Embryonic facial prominence (tissue), 1 donor: ENCODE data around the gene ZNF264.
A peak's percentile ranks its signal among the peaks of the same experiment; 100 is the strongest.
"Not testable (repeated sequence)": the region's sequence is repeated elsewhere in the genome, so short reads cannot be mapped to it uniquely, and the experiment has no call there.

ENCODE experiments used
- DNase-seq: peaks from one replicate; pipeline ENCODE4 v3.0.0-alpha.2; 2016; ENCODE audit errors: extremely low spot score

The ZNF264 gene

GRCh38 chr19:57191141-57192076 is at the start of gene ZNF264:
Gene ZNF264, plus strand, starts transcription at chr19:57191500. Its CDS starts 414 bp downstream, at chr19:57191914.
- peak; percentile 77 for DNase-seq

- no peak for DNase-seq
Measured at GRCh38 chr19:57141699-57142098, 49.6 kb upstream of the ZNF264 start.

- no peak for DNase-seq
Measured at GRCh38 chr19:57152921-57153320, 38.4 kb upstream of the ZNF264 start.

GRCh38 chr19:57161985-57162539 is 29.2 kb upstream of the ZNF264 start:
- DNase-seq = no peak

- DNase-seq = no peak
Measured at GRCh38 chr19:57165846-57166245, 25.5 kb upstream of the ZNF264 start.

- no peak for DNase-seq
Measured at GRCh38 chr19:57167385-57167784, 23.9 kb upstream of the ZNF264 start, which contains the start of gene DUXA. Gene DUXA, minus strand, starts transcription at chr19:57167485. Its CDS starts 42 bp downstream, at chr19:57167443.

DNA sequence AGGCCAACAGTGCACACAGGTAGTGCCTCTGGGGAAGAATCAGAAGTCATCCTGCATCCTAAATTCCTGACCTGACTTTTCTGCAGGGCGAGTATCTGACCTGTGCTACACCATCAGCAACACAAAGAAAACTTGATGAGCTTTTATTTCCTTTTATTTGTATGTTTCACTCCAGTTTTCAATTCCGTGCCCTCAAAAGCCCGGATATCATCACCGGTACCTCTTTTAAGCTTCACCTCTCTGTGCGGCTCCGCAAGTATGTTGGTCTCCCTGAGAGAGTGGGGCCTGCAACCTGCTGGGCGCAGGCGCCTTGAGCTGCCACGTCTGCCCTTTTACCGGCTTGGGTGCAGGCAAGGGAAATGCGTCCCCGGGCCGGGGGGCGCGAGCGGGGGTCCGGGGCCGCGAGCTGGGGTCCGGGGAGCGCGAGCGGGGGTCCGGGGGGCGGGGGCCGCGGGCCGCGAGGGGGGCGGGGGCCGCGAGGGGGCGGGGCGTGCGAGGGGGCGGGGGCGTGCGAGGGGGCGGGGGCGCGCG is 19.7 kb upstream of the ZNF264 start:
- no peak for DNase-seq

GRCh38 chr19:57190301-57190700 is 999 bp upstream of the ZNF264 start:
- no peak for DNase-seq

- DNase-seq = no peak
Measured at GRCh38 chr19:57192077-57192420, 749 bp downstream of the ZNF264 start.

GRCh38 chr19:57192993-57193392 is 1.7 kb downstream of the ZNF264 start:
- DNase-seq = no peak

DNA sequence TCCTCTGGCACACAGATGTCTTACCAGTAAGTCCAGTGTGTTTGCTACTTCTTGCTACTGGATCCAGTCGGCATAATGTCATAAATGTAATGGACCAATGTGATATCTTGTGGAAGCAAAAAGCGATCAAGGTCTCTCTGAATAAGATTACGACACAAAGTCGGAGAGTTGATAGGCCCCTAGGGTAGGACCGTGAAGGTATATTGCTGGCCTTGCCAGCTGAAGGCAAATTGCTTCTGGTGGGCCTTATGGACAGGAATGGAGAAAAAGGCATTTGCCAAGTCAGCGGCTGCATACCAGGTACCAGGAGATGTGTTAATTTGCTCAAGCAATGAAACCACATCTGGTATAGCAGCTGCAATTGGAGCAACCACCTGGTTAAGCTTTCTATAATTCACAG is 6.6 kb downstream of the ZNF264 start:
- DNase-seq = not testable (repeated sequence)

DNA sequence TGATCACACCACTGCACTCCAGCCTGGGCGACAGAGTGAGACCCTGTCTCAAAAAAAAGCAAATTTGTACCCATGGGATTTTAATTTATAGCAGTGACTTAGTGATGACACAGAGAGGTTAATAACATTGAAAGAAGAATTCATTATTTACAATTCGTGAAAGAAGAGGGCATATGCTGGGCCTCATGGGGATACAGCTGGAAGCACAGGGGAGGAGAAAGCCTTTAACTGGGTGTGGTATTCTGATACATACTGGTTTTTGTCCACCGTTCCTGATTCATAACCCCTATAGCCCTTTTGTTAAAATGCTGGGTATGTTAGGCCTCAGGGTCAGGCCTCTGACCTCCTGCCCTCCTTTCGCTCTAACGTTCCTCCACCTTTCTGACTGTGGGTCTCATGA is 10.9 kb downstream of the ZNF264 start:
- no peak for DNase-seq

- DNase-seq = no peak
Measured at GRCh38 chr19:57210381-57210780, 19.1 kb downstream of the ZNF264 start.

DNA sequence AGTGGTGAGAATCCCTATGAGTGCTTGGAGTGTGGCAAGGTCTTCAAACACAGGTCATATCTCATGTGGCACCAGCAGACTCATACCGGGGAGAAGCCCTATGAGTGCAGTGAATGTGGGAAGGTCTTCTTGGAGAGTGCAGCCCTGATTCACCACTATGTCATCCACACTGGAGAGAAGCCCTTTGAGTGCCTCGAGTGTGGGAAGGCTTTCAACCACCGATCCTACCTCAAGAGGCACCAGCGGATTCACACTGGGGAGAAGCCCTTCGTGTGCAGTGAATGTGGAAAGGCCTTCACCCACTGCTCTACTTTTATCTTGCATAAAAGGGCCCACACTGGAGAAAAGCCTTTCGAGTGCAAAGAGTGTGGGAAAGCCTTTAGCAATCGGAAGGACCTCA is 20.8 kb downstream of the ZNF264 start:
- DNase-seq = no peak

DNA sequence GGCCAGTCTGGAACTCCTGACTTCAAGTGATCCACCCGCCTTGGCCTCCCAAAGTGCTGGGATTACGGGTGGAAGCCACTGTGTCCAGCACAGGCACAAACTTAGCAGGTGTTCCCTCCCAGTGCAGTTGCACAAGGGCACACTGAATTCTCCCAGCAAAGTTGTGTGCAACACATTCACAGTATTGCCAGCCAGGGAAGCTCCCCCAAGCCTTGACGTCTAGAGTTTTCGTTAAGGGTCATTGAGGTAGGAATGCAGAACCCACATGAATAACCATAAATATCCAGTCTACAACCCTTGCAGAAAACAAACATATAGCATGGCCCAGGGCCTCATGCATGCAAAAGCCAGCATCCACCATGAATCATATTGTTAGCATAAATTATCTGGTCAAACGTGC is 36.2 kb downstream of the ZNF264 start:
- DNase-seq = no peak

- DNase-seq = no peak
Measured at GRCh38 chr19:57231686-57232085, 40.4 kb downstream of the ZNF264 start.

GRCh38 chr19:57233207-57233606 is 41.9 kb downstream of the ZNF264 start:
- no peak for DNase-seq

GRCh38 chr19:57239982-57240310 is 48.6 kb downstream of the ZNF264 start:
- DNase-seq = no peak

GRCh38 chr19:57240311-57241090 is 49.2 kb downstream of the ZNF264 start, which contains the start of gene ZNF805:
Gene ZNF805, plus strand, starts transcription at chr19:57240632. Its CDS starts 260 bp downstream, at chr19:57240892.
- DNase-seq = peak; percentile 86

GRCh38 chr19:57241176-57241575 is 49.9 kb downstream of the ZNF264 start:
- DNase-seq = no peak

GRCh38 chr19:57242821-57243220 is 51.5 kb downstream of the ZNF264 start:
- no peak for DNase-seq

DNA sequence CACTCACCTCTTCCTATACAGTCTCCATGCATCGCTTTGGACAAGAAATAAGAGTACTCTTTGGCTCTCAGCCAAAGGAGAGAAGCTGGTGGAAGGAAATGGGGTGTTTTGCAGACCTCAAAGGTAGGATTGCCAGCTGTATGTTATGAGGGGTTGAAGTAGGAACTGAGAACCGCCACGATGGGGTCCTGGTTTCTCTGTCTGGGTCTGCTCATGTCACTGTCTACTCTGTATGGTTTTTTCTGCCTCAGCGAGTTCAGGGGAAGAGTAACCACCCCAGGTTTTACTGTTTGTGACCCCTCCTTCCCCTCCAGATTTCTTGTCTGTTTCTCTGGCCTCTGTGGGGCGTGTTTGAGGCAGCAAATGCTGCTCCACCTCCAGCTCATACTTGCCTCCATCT is 53.2 kb downstream of the ZNF264 start:
- DNase-seq = no peak
